Chondrocyte (in vitro differentiated cells): ENCODE results near the gene HSD17B2. TPM values are rescaled to one million over a fixed set of nuclear protein-coding genes. Genes with fewer than 3 reads are reported as not detected.

ENCODE experiments used
- DNase-seq: peaks from one replicate; pipeline ENCODE4 v3.0.0; 2021; ENCODE audit warnings: mixed read lengths, low spot score
- H3K27ac Mint-ChIP-seq: one replicate; pipeline ENCODE4 v1.8.0; 2021; ENCODE audit warnings: mild to moderate bottlenecking, moderate library complexity, mixed read lengths; ENCODE audit not compliant: unreplicated experiment
- H3K27me3 Mint-ChIP-seq: 2 replicates; pipeline ENCODE4 v1.8.0; 2021; ENCODE audit warnings: low read depth, mixed read lengths
- H3K36me3 Mint-ChIP-seq: 2 replicates; pipeline ENCODE4 v1.8.0; 2021; ENCODE audit warnings: low read depth, mixed read lengths
- H3K4me1 Mint-ChIP-seq: 2 replicates; pipeline ENCODE4 v1.8.0; 2021; ENCODE audit warnings: low read depth, mild to moderate bottlenecking, mixed read lengths
- H3K4me3 Mint-ChIP-seq: one replicate; pipeline ENCODE4 v1.8.0; 2021; ENCODE audit warnings: mild to moderate bottlenecking, moderate library complexity, mixed read lengths; ENCODE audit not compliant: unreplicated experiment
- H3K9me3 Mint-ChIP-seq: 2 replicates; pipeline ENCODE4 v1.8.0; 2021; ENCODE audit warnings: low read depth, mixed read lengths
- total RNA-seq: library from RNA; stranded (reverse); gene quantifications from 3 replicates; pipeline ENCODE4 v1.2.1, GENCODE V29; 2021
- TF ChIP-seq, protein P1 (sequence below): fragments of 200-600 bp; sonication (generic); IDR thresholded peaks from 2 replicates; pipeline ENCODE4 v1.5.0; 2021; ENCODE audit warnings: antibody characterized with exemption, mild to moderate bottlenecking, moderate library complexity

HSD17B2 gene
- total RNA-seq, 1 donor from 2014 or later = not detected

DNA sequence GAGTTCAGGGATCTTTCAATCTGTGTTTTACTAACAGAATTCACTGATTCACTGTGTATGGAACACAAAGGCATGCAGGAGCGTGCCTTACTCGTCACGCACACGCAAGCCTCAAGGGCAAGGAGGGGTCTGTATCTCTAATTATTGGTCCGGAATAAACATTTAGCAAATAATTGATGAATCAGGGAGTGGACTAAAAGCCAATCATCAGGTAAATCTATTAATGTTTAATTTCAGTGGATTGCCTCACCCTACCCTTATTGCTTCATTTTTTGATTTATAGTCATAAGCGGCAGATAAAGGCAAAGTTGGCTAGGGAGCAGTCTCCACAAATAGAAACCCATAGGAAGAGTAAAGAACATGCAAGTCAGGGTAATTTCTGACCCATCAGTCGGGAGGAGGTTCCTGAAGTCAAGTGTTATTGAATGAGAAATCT, 7.4 kb upstream of the HSD17B2 start:
- Mint-ChIP-seq H3K4me3 (no peak overlapping the region), H3K27me3 (peaks cover 20% of the 10 kb centered on the region), H3K27ac (no peak overlapping the region), H3K36me3 (no peaks in the 10 kb centered on the region), H3K4me1 (no peaks in the 10 kb centered on the region), H3K9me3 (no peaks in the 10 kb centered on the region)
- DNase-seq = no peak
- TF ChIP-seq, protein P1, sequence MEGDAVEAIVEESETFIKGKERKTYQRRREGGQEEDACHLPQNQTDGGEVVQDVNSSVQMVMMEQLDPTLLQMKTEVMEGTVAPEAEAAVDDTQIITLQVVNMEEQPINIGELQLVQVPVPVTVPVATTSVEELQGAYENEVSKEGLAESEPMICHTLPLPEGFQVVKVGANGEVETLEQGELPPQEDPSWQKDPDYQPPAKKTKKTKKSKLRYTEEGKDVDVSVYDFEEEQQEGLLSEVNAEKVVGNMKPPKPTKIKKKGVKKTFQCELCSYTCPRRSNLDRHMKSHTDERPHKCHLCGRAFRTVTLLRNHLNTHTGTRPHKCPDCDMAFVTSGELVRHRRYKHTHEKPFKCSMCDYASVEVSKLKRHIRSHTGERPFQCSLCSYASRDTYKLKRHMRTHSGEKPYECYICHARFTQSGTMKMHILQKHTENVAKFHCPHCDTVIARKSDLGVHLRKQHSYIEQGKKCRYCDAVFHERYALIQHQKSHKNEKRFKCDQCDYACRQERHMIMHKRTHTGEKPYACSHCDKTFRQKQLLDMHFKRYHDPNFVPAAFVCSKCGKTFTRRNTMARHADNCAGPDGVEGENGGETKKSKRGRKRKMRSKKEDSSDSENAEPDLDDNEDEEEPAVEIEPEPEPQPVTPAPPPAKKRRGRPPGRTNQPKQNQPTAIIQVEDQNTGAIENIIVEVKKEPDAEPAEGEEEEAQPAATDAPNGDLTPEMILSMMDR = no peak

GRCh38 chr16:82031116-82032084, 3.7 kb upstream of the HSD17B2 start:
- H3K27me3 Mint-ChIP-seq = peaks cover 16% of the 10 kb centered on the region
- H3K4me3 Mint-ChIP-seq = no peak overlapping the region
- H3K4me1 Mint-ChIP-seq = no peaks in the 10 kb centered on the region
- H3K27ac Mint-ChIP-seq = no peak overlapping the region
- DNase-seq = no peak
- TF ChIP-seq, protein P1 = peak; percentile 76
- H3K9me3 Mint-ChIP-seq = no peaks in the 10 kb centered on the region
- H3K36me3 Mint-ChIP-seq = no peaks in the 10 kb centered on the region

GRCh38 chr16:82033006-82033405, 2.0 kb upstream of the HSD17B2 start:
- no peaks in the 10 kb centered on the region for H3K9me3 Mint-ChIP-seq
- H3K36me3 Mint-ChIP-seq = no peaks in the 10 kb centered on the region
- no peak overlapping the region for H3K4me3 Mint-ChIP-seq
- H3K27ac Mint-ChIP-seq = no peak overlapping the region
- H3K4me1 Mint-ChIP-seq = no peaks in the 10 kb centered on the region
- no peak for DNase-seq
- peaks cover 16% of the 10 kb centered on the region for H3K27me3 Mint-ChIP-seq
- TF ChIP-seq, protein P1 = no peak

DNA sequence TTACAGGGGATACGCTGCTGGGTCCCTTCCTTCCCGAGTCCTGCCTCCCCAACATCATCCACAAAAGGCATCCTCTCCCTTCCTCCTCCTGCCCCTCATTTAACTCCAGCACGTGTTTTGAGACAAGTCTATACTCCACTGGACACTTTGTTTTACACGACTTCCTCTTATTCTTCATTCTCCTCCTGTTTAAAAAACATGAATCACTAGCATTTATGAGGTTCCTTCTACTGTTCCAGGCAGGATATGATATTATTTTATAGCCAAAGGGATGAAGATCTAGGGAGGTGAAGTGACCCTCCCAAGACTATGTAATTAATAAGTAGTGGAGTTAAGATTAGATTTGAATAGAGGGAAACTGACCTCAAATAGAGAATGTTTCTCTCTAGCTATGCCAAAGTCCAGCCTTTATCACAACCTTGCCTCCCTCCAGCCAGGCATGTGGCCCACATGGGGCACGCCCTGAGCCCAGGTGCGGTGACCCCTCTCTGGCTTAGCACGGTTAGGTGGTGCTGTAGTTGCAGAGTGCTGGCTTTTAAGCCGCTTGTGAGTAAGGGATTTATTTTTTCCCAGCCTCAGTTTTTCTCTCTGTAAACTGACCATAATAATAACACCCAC, 1.3 kb upstream of the HSD17B2 start:
- no peaks in the 10 kb centered on the region for H3K9me3 Mint-ChIP-seq
- H3K36me3 Mint-ChIP-seq = no peaks in the 10 kb centered on the region
- no peak overlapping the region for H3K27ac Mint-ChIP-seq
- H3K27me3 Mint-ChIP-seq = peaks cover 20% of the 10 kb centered on the region
- TF ChIP-seq, protein P1 = no peak
- no peak overlapping the region for H3K4me3 Mint-ChIP-seq
- DNase-seq = no peak
- H3K4me1 Mint-ChIP-seq = no peaks in the 10 kb centered on the region

GRCh38 chr16:82037251-82037650, 2.2 kb downstream of the HSD17B2 start:
- no peaks in the 10 kb centered on the region for H3K36me3 Mint-ChIP-seq
- TF ChIP-seq, protein P1 = no peak
- H3K27ac Mint-ChIP-seq = no peak overlapping the region
- no peak overlapping the region for H3K4me3 Mint-ChIP-seq
- H3K9me3 Mint-ChIP-seq = no peaks in the 10 kb centered on the region
- DNase-seq = no peak
- peaks cover 37% of the 10 kb centered on the region for H3K27me3 Mint-ChIP-seq
- no peaks in the 10 kb centered on the region for H3K4me1 Mint-ChIP-seq
